Testis (tissue), 2 donors: ENCODE measurements around the gene TNFAIP1.

Experiments
- CTCF ChIP-seq, 3 experiments: fragments of 450-650 bp in 2 of 3; fragments of 200-600 bp in 1 of 3; sonication (generic) in 1 of 3; IDR thresholded peaks; one replicate each; pipeline ENCODE4 v1.5.1; 2016 to 2019; ENCODE audit warnings: antibody characterized with exemption in 3 of 3, mild to moderate bottlenecking in 2 of 3, moderate library complexity in 1 of 3
- POLR2A ChIP-seq: fragments of 450-650 bp; IDR thresholded peaks from one replicate; pipeline ENCODE4 v1.6.1; 2017; ENCODE audit warnings: antibody characterized with exemption, mild to moderate bottlenecking, moderate library complexity

GRCh38 chr17:28367641-28368305 lies 32.2 kb downstream of the TNFAIP1 start:
- no peak for TF ChIP-seq CTCF (IDR thresholded peaks at IDR 0.05)
- TF ChIP-seq POLR2A = no peak
